GM12801 (cell line): ENCODE results near the gene OR6S1.

Source experiments
- TF ChIP-seq, protein P1 (sequence below): IDR thresholded peaks from one replicate; pipeline ENCODE4 v1.5.1; 2011; ENCODE audit warnings: control low read depth; ENCODE audit not compliant: insufficient read length; ENCODE audit errors: extremely low read depth

Gene OR6S1

DNA sequence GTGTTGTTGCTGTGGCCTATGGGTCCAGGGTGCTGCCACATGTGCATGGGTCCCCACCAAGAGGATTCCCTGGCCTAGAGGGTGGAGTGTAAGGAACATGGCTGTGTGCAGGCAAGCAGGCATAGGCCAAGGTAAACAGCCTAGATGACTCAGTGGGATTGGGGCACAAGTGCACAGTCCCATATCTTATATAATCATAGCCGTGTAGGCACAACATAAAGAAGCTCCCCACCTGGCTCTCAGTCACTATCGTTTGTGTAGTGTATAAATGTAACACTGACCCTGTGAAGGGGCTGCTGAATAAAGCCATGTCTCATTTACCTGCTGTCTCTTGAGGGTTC is 34.6 kb downstream of the OR6S1 start:
- TF ChIP-seq, protein P1, sequence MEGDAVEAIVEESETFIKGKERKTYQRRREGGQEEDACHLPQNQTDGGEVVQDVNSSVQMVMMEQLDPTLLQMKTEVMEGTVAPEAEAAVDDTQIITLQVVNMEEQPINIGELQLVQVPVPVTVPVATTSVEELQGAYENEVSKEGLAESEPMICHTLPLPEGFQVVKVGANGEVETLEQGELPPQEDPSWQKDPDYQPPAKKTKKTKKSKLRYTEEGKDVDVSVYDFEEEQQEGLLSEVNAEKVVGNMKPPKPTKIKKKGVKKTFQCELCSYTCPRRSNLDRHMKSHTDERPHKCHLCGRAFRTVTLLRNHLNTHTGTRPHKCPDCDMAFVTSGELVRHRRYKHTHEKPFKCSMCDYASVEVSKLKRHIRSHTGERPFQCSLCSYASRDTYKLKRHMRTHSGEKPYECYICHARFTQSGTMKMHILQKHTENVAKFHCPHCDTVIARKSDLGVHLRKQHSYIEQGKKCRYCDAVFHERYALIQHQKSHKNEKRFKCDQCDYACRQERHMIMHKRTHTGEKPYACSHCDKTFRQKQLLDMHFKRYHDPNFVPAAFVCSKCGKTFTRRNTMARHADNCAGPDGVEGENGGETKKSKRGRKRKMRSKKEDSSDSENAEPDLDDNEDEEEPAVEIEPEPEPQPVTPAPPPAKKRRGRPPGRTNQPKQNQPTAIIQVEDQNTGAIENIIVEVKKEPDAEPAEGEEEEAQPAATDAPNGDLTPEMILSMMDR: no peak

DNA sequence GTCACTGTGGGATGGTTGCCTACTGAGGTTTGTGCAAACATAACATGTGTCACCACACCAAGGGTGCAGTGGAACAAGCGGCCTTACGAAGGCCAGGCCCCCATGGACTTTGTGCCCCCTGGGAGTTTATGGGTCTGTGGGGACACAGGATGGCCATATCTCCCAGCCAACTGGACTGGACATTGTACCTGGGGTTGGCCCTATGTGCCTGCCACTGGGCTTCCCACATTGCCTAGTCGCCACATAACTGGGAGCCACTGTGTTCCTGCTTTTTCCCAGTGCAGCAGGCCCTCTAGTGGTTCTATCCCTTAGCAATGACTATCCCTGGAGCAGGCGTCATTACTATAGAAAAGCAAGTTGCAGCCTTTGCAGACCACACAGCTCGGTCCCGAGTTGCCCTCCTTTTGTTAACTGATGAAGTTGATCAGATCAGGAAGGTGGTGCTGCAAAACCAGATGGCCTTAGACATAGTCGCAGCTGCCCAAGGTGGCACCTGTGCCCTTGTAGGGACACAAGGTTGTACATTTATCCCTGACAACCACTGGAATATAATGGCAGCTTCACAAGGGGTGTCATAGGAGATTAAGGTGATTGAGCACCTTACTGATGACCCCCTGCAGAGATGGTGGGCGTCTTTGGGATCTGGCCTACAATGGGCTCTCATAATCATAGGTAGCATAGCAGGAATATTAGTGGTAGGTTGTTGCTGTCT is 35.1 kb downstream of the OR6S1 start:
- TF ChIP-seq, protein P1: no peak

DNA sequence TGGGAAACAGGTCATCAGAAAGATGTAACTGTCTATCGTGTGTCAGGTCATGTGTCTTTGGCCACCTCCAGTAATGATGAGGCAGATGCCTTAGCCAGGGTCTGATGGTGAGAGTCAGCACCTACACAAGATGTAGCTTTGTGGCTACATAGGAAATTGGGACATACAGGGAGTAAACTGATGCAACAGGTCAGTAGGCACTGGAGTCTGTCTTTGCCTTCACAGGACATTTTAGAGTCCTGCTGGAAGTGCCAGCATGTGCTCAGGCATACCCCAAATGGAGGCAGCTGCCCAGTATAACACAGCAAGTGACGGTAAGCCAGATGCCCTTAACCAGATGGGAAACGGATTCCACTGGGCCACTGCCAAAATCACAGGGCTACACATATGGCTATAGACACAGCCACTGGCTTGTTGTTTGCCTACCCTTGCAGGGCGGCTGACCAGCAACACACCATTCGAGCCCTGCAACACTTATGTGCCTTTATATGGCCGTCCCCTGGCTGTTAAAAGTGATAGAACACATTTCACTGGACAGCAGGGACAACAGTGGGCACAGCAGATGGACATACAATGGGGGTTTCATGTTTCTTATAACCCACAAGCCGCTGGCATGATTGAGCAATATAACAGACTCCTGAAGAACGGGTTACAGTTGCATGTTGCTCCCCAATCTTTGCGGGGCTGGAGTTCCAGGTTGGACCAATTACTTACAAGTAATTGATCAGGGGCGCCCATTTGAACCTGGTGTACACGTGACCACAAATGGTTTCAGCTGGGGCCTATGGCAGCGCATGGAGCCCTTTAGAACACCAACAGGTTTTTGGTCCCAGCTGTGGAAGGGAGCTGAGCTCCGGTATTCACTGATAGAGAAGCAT is 37.4 kb downstream of the OR6S1 start:
- TF ChIP-seq, protein P1: no peak

DNA sequence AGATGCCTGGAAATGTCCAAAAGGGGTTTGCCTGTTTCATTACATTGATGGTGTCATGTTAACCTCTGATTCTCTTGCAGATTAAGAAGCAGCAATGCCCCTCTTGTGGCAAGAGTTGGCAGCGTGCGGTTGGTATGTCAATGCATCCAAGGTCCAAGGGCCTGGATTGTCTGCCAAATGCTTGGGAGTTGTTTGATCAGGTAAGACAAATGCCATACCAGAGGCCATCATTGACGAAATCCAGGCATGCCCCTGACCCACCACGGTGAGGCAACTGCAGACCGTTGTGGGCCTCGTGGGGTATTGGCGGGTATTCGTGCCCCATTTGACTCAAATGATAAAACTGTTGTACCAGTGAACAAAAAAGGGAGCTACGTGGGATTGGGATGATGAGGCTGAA is 38.9 kb downstream of the OR6S1 start:
- TF ChIP-seq, protein P1: no peak

DNA sequence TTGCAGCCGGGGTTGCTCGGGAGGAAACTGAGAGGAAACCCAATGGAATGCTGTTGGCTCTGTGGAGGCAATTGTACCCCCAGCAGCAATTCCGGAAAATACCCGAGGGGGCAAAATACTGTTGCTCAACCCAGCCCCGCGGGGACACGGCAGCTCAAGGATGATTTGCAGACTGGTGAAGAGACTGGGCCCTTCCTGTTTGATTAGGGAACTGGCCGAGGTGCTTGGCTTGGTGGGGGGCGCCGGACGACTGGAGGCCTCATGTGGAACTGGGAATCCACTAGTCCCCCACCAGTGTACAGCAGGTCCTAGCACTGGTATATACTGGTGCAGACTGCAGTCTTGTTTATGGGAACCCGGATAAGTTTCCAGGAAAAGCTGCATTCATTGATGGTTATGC is 40.0 kb downstream of the OR6S1 start:
- TF ChIP-seq, protein P1: no peak

DNA sequence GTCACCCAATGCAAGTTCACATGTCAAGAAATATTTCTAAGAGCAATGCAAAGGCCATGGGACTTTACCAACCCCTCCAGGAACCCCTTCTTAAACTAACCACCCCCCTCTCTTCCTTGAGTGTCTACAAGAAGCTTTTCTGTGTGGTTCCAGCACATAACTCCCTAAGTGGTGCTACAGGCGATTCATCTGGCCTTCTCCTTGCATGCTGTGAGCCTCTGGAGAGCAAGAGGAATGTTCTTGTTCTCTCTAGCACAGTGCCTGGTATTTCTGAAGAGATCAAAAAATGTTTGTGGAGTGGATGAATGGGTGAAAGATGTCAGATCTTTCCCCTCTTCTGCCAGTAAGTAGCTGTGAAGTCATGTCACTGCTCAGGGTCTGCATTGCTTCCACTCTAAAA is 44.4 kb downstream of the OR6S1 start:
- TF ChIP-seq, protein P1: no peak

DNA sequence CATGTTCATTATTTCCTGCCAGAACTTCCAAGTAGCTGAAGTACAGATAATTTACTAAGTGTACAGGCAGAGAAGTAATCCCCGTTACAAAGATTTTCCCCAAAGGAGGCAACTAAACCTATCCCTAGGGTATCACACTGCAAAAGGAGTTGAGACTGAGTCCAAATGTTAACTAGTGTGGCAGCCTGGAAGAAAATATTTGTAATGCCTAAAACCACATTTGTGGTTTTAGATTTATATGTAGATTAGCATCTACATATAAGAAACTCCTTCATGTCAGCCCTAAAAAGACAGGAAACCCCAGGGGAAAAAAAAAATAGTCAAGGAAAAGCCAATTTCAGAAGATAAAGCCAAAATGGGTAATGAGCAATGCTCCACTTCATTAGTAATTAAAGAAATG is 48.9 kb downstream of the OR6S1 start:
- TF ChIP-seq, protein P1: no peak
